Liver (tissue), 9 donors: Measurements from ENCODE around the gene ITM2C. TPM values are rescaled to one million over a fixed set of nuclear protein-coding genes. Genes with fewer than 3 reads are reported as not detected.

ENCODE experiments used
- DNase-seq: peaks from one replicate; pipeline ENCODE4 v3.0.0-alpha.2; 2017; ENCODE audit warnings: low spot score
- H3K27ac ChIP-seq, 2 donors: one replicate each; pipeline ENCODE4 v1.7.0; 2013; ENCODE audit warnings: inconsistent platforms in 2 of 2, low read length in 2 of 2, control low read depth in 1 of 2, low read depth in 1 of 2, mild to moderate bottlenecking in 1 of 2
- H3K27me3 ChIP-seq, 4 donors: one replicate each; pipeline versions ENCODE4 v1.6.1 to v1.7.0; 2013; ENCODE audit warnings: low read length in 3 of 4, inconsistent platforms in 1 of 4, mild to moderate bottlenecking in 1 of 4, moderate library complexity in 1 of 4; ENCODE audit not compliant: control insufficient read depth in 4 of 4, insufficient read depth in 4 of 4
- H3K36me3 ChIP-seq, 4 donors: one replicate each; pipeline versions ENCODE4 v1.6.1 to v1.7.0; 2013; ENCODE audit warnings: low read length in 3 of 4, mild to moderate bottlenecking in 3 of 4, low read depth in 1 of 4, moderate library complexity in 1 of 4; ENCODE audit not compliant: control insufficient read depth in 4 of 4, insufficient read depth in 3 of 4
- H3K4me1 ChIP-seq, 4 donors: one replicate each; pipeline versions ENCODE4 v1.6.1 to v1.7.0; 2013; ENCODE audit warnings: low read length in 3 of 4, mild to moderate bottlenecking in 3 of 4, moderate library complexity in 1 of 4; ENCODE audit not compliant: control insufficient read depth in 4 of 4, insufficient read depth in 4 of 4
- H3K4me3 ChIP-seq, 3 donors: one replicate each; pipeline versions ENCODE4 v1.6.1 to v1.7.0; 2013; ENCODE audit warnings: low read length in 3 of 3, control low read depth in 1 of 3, low read depth in 1 of 3, mild to moderate bottlenecking in 1 of 3
- H3K9ac ChIP-seq, 2 donors: one replicate each; pipeline ENCODE4 v1.7.0; 2013; ENCODE audit warnings: low read length in 2 of 2, mild to moderate bottlenecking in 2 of 2, moderate library complexity in 2 of 2, control low read depth in 1 of 2, low read depth in 1 of 2
- H3K9me3 ChIP-seq, 4 donors: one replicate each; pipeline versions ENCODE4 v1.6.1 to v1.7.0; 2013; ENCODE audit warnings: low read length in 3 of 4; ENCODE audit not compliant: control insufficient read depth in 4 of 4
- FOXA1 ChIP-seq: IDR thresholded peaks from 2 replicates; pipeline ENCODE4 v1.6.1; 2016; ENCODE audit warnings: antibody characterized with exemption
- FOXA2 ChIP-seq: IDR thresholded peaks from 2 replicates; pipeline ENCODE4 v1.6.1; 2016; ENCODE audit warnings: antibody characterized with exemption
- GABPA ChIP-seq, 2 donors: IDR thresholded peaks in 1 of 2; conservative IDR thresholded peaks in 1 of 2; 2 replicates each; pipeline ENCODE4 v1.6.1; 2016; ENCODE audit warnings: antibody characterized with exemption in 2 of 2, mild to moderate bottlenecking in 1 of 2, moderate library complexity in 1 of 2
- HNF4A ChIP-seq, 2 donors: conservative IDR thresholded peaks; 2 replicates each; pipeline ENCODE4 v1.6.1; 2016; ENCODE audit warnings: antibody characterized with exemption in 2 of 2, mild to moderate bottlenecking in 2 of 2
- HNF4G ChIP-seq: IDR thresholded peaks from 2 replicates; pipeline ENCODE4 v1.6.1; 2016; ENCODE audit warnings: antibody characterized with exemption
- NR2F2 ChIP-seq: IDR thresholded peaks from 2 replicates; pipeline ENCODE4 v1.6.1; 2016; ENCODE audit warnings: antibody characterized with exemption
- RAD21 ChIP-seq, 2 donors: IDR thresholded peaks; 2 replicates each; pipeline ENCODE4 v1.6.1; 2016; ENCODE audit warnings: antibody characterized with exemption in 2 of 2, mild to moderate bottlenecking in 2 of 2
- RXRA ChIP-seq, 2 donors: IDR thresholded peaks; 2 replicates each; pipeline ENCODE4 v1.6.1; 2017 to 2018; ENCODE audit warnings: antibody characterized with exemption in 2 of 2, mild to moderate bottlenecking in 1 of 2
- SP1 ChIP-seq: IDR thresholded peaks from 2 replicates; pipeline ENCODE4 v1.6.1; 2018; ENCODE audit warnings: antibody characterized with exemption, mild to moderate bottlenecking
- YY1 ChIP-seq: IDR thresholded peaks from 2 replicates; pipeline ENCODE4 v1.6.1; 2016; ENCODE audit warnings: antibody characterized with exemption, mild to moderate bottlenecking
- ZBTB33 ChIP-seq: IDR thresholded peaks from 2 replicates; pipeline ENCODE4 v1.6.1; 2016; ENCODE audit warnings: antibody characterized with exemption
- WGBS: extraction: QIAGEN DNeasy Blood & Tissue Kit; methylation state at CpG from one replicate; pipeline ENCODE4 v1.1.7; 2013; 5-methylcytosine and 5-hydroxymethylcytosine counted together
- polyA plus RNA-seq, 2 donors: library from polyadenylated mRNA; stranded (reverse) in 1 of 2; unstranded in 1 of 2; fragments of 200-250 nt in 1 of 2; fragments of >200 nt in 1 of 2; fragmentation: Nextera tagmentation in 1 of 2; extraction: Ambion mirVana in 1 of 2; gene quantifications; one replicate each; pipeline versions ENCODE4 v1.2.1 to v1.2.3, GENCODE V29; 2013 to 2015
- total RNA-seq, 2 donors: library from RNA; depleted of rRNA; stranded (reverse); fragments of >200 nt; gene quantifications; one replicate each; pipeline ENCODE4 v1.2.3, GENCODE V29; 2014
- TF ChIP-seq, protein P1 (sequence below): fragments of 150-350 bp; IDR thresholded peaks from 2 replicates; pipeline ENCODE4 v1.5.1; 2017; ENCODE audit warnings: improper control_type of control experiment, low read depth, low read length; ENCODE audit not compliant: missing input control
- donor health status: healthy.
- donor health status: healthy.
- donor health status: healthy.
- donor health status: healthy.
- donor health status: healthy.

The ITM2C gene
- total and polyA plus RNA-seq, 4 donors: 13.6 to 45.2 (median 27.6) TPM

GRCh38 chr2:230872151-230872967, 7.6 kb downstream of the ITM2C start:
- 85% methylated on average over 14 of the region's 14 CpGs for WGBS
- H3K27ac ChIP-seq: no peak overlapping the region

DNA sequence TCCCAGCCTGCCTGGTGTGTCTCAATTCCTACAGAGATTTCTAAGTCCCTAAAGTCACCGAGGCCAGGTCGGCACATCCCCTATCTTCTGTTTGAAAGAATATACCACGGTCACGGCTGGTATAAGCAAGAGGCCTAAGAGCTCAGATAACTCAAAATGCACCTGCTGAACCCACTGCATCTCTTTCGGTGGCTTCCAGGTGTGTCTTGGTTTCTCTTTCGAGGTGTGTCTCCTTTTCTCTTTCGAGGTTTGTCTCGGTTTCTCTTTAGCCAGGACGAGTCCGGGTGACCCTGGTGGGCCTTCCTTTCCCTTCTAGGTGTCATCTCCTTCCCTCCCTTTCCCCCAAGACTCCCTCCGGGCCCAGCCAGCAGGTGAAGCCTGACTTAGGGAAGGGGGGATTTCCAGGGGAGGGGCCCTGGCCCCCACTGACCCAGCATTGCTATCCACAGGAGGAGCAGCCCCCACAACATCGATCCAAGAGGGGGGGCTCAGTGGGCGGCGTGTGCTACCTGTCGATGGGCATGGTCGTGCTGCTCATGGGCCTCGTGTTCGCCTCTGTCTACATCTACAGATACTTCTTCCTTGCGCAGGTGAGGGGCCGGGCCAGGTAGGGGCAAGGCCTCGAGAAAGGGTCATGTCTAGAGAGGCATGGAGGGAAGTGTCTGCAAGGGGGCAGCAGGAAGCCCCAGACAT, 8.4 kb downstream of the ITM2C start:
- H3K4me1 ChIP-seq: peaks cover 0 to 4% (median 0%) of the 10 kb centered on the region in 4 donors
- peaks cover 0 to under 1% (median 0%) of the 10 kb centered on the region in 4 donors for H3K36me3 ChIP-seq

More at GRCh38 chr2:230872151-230872967, 7.6 kb downstream of the ITM2C start:
- DNase-seq: no peak
- Histone ChIP-seq H3K4me1 (peaks cover 0 to 8% (median 0%) of the 10 kb centered on the region in 4 donors), H3K27me3 (no peaks in the 10 kb centered on the region), H3K9me3 (no peaks in the 10 kb centered on the region), H3K4me3 (no peak overlapping the region), H3K36me3 (no peaks in the 10 kb centered on the region), H3K9ac (no peak overlapping the region)
- TF ChIP-seq HNF4A (conservative IDR thresholded peaks at IDR 0.05): no peak
- TF ChIP-seq FOXA2: no peak
- no peak for TF ChIP-seq ZBTB33
- no peak for TF ChIP-seq NR2F2
- TF ChIP-seq, protein P1, sequence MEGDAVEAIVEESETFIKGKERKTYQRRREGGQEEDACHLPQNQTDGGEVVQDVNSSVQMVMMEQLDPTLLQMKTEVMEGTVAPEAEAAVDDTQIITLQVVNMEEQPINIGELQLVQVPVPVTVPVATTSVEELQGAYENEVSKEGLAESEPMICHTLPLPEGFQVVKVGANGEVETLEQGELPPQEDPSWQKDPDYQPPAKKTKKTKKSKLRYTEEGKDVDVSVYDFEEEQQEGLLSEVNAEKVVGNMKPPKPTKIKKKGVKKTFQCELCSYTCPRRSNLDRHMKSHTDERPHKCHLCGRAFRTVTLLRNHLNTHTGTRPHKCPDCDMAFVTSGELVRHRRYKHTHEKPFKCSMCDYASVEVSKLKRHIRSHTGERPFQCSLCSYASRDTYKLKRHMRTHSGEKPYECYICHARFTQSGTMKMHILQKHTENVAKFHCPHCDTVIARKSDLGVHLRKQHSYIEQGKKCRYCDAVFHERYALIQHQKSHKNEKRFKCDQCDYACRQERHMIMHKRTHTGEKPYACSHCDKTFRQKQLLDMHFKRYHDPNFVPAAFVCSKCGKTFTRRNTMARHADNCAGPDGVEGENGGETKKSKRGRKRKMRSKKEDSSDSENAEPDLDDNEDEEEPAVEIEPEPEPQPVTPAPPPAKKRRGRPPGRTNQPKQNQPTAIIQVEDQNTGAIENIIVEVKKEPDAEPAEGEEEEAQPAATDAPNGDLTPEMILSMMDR: no peak
- no peak for TF ChIP-seq SP1

GRCh38 chr2:230873661-230874401, 9.1 kb downstream of the ITM2C start:
- Histone ChIP-seq H3K4me3 (no peak overlapping the region), H3K9ac (no peak overlapping the region)
- 87% methylated on average over 13 of the region's 13 CpGs for WGBS

More for the DNA sequence above, 8.4 kb downstream of the ITM2C start:
- Histone ChIP-seq H3K27ac (no peak overlapping the region), H3K9me3 (no peaks in the 10 kb centered on the region), H3K4me3 (no peak overlapping the region), H3K9ac (no peak overlapping the region), H3K27me3 (no peaks in the 10 kb centered on the region)
- no peak for DNase-seq
- TF ChIP-seq RAD21 (IDR thresholded peaks at IDR 0.05): no peak
- no peak for TF ChIP-seq YY1
- no peak for TF ChIP-seq SP1
- 90% methylated on average over 21 of the region's 21 CpGs for WGBS

More at GRCh38 chr2:230873661-230874401, 9.1 kb downstream of the ITM2C start:
- TF ChIP-seq RXRA (IDR thresholded peaks at IDR 0.05) (no peak), GABPA (IDR thresholded peaks at IDR 0.05 in 1 of 2, conservative IDR thresholded peaks at IDR 0.05 in 1 of 2) (no peak), FOXA2 (no peak), FOXA1 (no peak), SP1 (no peak), YY1 (no peak), HNF4G (no peak)
- H3K4me1 ChIP-seq: peaks cover 0 to 3% (median 0%) of the 10 kb centered on the region in 4 donors
- no peak overlapping the region for H3K27ac ChIP-seq
- no peaks in the 10 kb centered on the region for H3K27me3 ChIP-seq
- peaks cover 0 to 2% (median 0%) of the 10 kb centered on the region in 4 donors for H3K36me3 ChIP-seq
- H3K9me3 ChIP-seq: no peaks in the 10 kb centered on the region
- no peak for DNase-seq
